OCI-LY7 (cell line): Measurements from ENCODE around the gene TPCN2. TPM values are rescaled to one million over a fixed set of nuclear protein-coding genes. Genes with fewer than 3 reads are reported as not detected.

Experiments used
- BruUV-seq: library from RNA; stranded (reverse); fragments of 400-500 nt; replicated peaks from 2 replicates; lab custom pipeline; 2021; lab: Mats Ljungman, UMichigan
- CTCF ChIA-PET: fragments of 300-600 bp; sonication (Branson Sonifier 250); formaldehyde crosslinking; loops from one replicate; lab custom pipeline; 2022; ENCODE audit warnings: antibody characterized with exemption; ENCODE audit not compliant: unreplicated experiment; lab: Charles Lee
- POLR2A ChIA-PET: fragments of 300-600 bp; sonication (Branson Sonifier 250); formaldehyde crosslinking; loops from one replicate; lab custom pipeline; 2022; ENCODE audit warnings: antibody characterized with exemption; lab: Charles Lee
- DNase-seq: peaks from one replicate; pipeline ENCODE4 v3.0.0-alpha.2; 2015; ENCODE audit warnings: low spot score
- H2AFZ ChIP-seq: fragments of 200-600 bp; sonication (generic), shearing (Covaris generic); 2 replicates; pipeline ENCODE4 v1.6.1; 2014; ENCODE audit warnings: mild to moderate bottlenecking, antibody characterized with exemption, low read length, moderate library complexity
- H3K27ac ChIP-seq: fragments of 200-600 bp; sonication (generic); 2 replicates; pipeline ENCODE4 v1.5.1; 2014; ENCODE audit warnings: mixed run types, low read depth, mild to moderate bottlenecking, moderate library complexity, low read length, inconsistent platforms; ENCODE audit not compliant: poor library complexity, severe bottlenecking
- H3K36me3 ChIP-seq: fragments of 200-600 bp; sonication (generic); 2 replicates; pipeline ENCODE4 v1.6.1; 2014; ENCODE audit warnings: mild to moderate bottlenecking, antibody characterized with exemption, low read length, moderate library complexity, mixed read lengths; ENCODE audit not compliant: insufficient read depth
- H3K4me1 ChIP-seq: fragments of 200-600 bp; sonication (generic); 2 replicates; pipeline ENCODE4 v1.5.1; 2014; ENCODE audit warnings: mild to moderate bottlenecking, low read length; ENCODE audit not compliant: insufficient read depth, poor library complexity, severe bottlenecking
- H3K4me2 ChIP-seq: fragments of 200-600 bp; sonication (generic); 2 replicates; pipeline ENCODE4 v1.6.1; 2014; ENCODE audit warnings: mild to moderate bottlenecking, low read length
- H3K4me3 ChIP-seq: fragments of 200-600 bp; sonication (generic); 2 replicates; pipeline ENCODE4 v1.5.1; 2014; ENCODE audit warnings: mild to moderate bottlenecking, low read depth, low read length; ENCODE audit not compliant: poor library complexity, severe bottlenecking
- H3K79me2 ChIP-seq: fragments of 200-600 bp; sonication (generic); 2 replicates; pipeline ENCODE4 v1.6.1; 2016; ENCODE audit warnings: low read depth, mild to moderate bottlenecking, low read length, moderate library complexity, mixed read lengths; ENCODE audit not compliant: insufficient read depth
- H3K9me2 ChIP-seq: fragments of 200-600 bp; sonication (generic); 2 replicates; pipeline ENCODE4 v1.6.1; 2016; ENCODE audit warnings: mild to moderate bottlenecking, low read length, mixed read lengths; ENCODE audit not compliant: insufficient read depth
- H3K9me3 ChIP-seq: fragments of 200-600 bp; sonication (generic); 2 replicates; pipeline ENCODE4 v1.6.1; 2014; ENCODE audit warnings: mild to moderate bottlenecking, mixed run types, low read length, mixed read lengths
- H4K20me1 ChIP-seq: fragments of 200-600 bp; sonication (generic); 2 replicates; pipeline ENCODE4 v1.6.1; 2014; ENCODE audit warnings: mild to moderate bottlenecking, antibody characterized with exemption, low read length, moderate library complexity, mixed read lengths; ENCODE audit not compliant: insufficient read depth
- EZH2phosphoT487 ChIP-seq: fragments of 200-600 bp; sonication (generic); IDR thresholded peaks from 2 replicates; pipeline ENCODE4 v1.6.1; 2018; ENCODE audit warnings: low read depth, borderline replicate concordance, mild to moderate bottlenecking, mixed run types, antibody characterized with exemption, low read length, moderate library complexity, mixed read lengths
- intact Hi-C: fragments of 100-400 bp; cut with micrococcal nuclease; formaldehyde crosslinking; loops from one replicate; pipeline ENCODE4 v1.10.0; 2022; ENCODE audit not compliant: unreplicated experiment
- total RNA-seq, 2 experiments: library from RNA; depleted of rRNA in 1 of 2; stranded (reverse); fragments of >200 nt in 1 of 2; shearing (Covaris generic) in 1 of 2; gene quantifications; 2 replicates each; pipeline ENCODE4 v1.2.3, GENCODE V29; 2014 to 2022
- TF ChIP-seq, protein P1 (sequence below): fragments of 200-600 bp; sonication (generic); conservative IDR thresholded peaks from 2 replicates; pipeline ENCODE4 v1.5.1; 2014; ENCODE audit warnings: mild to moderate bottlenecking, antibody characterized with exemption, low read length, moderate library complexity, mixed read lengths

TPCN2 gene
- total RNA-seq, 2 experiments from 2014 or later = 21.5 to 65.2 TPM

DNA sequence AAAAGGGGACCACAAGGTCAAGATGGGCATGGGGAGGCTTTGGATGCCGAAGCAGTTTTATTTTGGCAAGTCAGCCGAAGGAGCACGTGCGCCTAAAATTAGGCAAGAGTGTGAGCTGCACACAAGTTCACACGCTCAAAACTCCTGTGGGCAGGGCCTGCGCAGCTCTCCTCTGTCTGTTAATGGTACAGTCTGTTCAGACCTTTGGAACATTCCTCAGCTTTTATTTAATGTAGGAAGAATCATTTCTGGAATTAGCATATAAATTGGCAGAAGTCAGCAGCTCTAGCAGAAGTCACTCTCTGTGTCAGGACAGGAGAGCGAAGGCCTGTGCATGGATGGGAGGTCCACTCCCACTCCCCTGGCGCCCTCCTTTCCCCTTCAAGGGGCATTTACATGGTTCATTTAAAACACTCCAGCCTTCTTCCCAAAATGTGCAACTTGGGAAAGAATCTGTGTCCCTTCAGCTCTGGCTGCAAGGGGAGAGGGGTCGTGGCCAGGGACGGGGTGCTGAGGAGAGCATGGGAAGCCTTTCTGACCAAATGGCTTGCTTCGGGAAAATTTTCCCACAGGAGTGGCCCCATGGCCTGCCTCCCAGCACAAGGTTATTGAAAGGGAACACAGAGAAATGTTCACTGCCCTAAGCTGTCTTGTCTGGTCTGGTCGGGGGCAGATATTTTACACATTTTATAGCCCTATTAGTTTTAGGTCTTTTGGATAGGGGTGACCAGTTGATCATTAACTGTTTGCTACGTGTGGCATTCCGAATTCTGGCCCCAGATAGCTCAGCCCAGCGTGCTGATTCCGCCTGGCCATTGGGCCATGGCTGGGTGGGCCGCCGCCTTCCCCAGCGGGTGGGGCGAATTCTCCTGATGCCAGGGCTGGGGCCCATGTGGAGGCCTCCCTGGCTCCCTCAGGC is 63.2 kb downstream of the TPCN2 start:
- no peak overlapping the region for H2AFZ ChIP-seq
- H3K4me2 ChIP-seq = no peak overlapping the region
- TF ChIP-seq EZH2phosphoT487 = no peak
- TF ChIP-seq, protein P1, sequence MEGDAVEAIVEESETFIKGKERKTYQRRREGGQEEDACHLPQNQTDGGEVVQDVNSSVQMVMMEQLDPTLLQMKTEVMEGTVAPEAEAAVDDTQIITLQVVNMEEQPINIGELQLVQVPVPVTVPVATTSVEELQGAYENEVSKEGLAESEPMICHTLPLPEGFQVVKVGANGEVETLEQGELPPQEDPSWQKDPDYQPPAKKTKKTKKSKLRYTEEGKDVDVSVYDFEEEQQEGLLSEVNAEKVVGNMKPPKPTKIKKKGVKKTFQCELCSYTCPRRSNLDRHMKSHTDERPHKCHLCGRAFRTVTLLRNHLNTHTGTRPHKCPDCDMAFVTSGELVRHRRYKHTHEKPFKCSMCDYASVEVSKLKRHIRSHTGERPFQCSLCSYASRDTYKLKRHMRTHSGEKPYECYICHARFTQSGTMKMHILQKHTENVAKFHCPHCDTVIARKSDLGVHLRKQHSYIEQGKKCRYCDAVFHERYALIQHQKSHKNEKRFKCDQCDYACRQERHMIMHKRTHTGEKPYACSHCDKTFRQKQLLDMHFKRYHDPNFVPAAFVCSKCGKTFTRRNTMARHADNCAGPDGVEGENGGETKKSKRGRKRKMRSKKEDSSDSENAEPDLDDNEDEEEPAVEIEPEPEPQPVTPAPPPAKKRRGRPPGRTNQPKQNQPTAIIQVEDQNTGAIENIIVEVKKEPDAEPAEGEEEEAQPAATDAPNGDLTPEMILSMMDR = no peak
- H3K79me2 ChIP-seq = no peaks in the 10 kb centered on the region
- no peaks in the 10 kb centered on the region for H4K20me1 ChIP-seq
- H3K9me3 ChIP-seq = no peaks in the 10 kb centered on the region
- H3K36me3 ChIP-seq = no peaks in the 10 kb centered on the region
- H3K27ac ChIP-seq = no peak overlapping the region
- CTCF ChIA-PET = no interaction called here
- no peaks in the 10 kb centered on the region for H3K9me2 ChIP-seq
- intact Hi-C loops = no loop called here
- no TSS peak for BruUV-seq
- POLR2A ChIA-PET = no interaction called here
- H3K4me3 ChIP-seq = no peak overlapping the region
- no peak for DNase-seq
- no peaks in the 10 kb centered on the region for H3K4me1 ChIP-seq

DNA sequence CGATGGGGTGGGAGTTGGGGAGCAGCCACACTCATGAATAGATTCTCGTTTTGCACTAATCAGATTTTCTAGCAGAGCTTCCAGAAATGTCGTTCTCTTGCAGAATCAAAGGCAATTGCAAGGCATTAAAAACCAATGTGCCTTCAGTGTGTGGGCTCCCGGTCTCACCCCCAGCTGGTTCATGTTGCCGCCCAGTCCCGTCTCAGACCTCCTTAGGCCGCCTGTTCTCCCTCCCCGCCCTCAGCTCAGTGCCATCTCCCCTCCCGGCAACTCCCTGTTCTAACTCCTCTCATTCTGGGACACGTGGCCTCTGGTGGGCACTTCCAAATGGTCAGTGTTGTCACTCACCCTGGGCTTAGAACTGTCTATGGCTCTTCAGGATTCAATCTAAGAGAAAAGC is 64.5 kb downstream of the TPCN2 start:
- no peaks in the 10 kb centered on the region for H4K20me1 ChIP-seq
- H3K4me3 ChIP-seq = no peak overlapping the region
- no peaks in the 10 kb centered on the region for H3K9me3 ChIP-seq
- intact Hi-C loops = no loop called here
- no peaks in the 10 kb centered on the region for H3K36me3 ChIP-seq
- H3K4me1 ChIP-seq = no peaks in the 10 kb centered on the region
- H3K27ac ChIP-seq = no peak overlapping the region
- no peak overlapping the region for H2AFZ ChIP-seq
- no peak overlapping the region for H3K4me2 ChIP-seq
- DNase-seq = no peak
- no peaks in the 10 kb centered on the region for H3K79me2 ChIP-seq
- CTCF ChIA-PET = no interaction called here
- POLR2A ChIA-PET = no interaction called here
- no peak for TF ChIP-seq EZH2phosphoT487
- TF ChIP-seq, protein P1 = no peak
- no TSS peak for BruUV-seq
- no peaks in the 10 kb centered on the region for H3K9me2 ChIP-seq

DNA sequence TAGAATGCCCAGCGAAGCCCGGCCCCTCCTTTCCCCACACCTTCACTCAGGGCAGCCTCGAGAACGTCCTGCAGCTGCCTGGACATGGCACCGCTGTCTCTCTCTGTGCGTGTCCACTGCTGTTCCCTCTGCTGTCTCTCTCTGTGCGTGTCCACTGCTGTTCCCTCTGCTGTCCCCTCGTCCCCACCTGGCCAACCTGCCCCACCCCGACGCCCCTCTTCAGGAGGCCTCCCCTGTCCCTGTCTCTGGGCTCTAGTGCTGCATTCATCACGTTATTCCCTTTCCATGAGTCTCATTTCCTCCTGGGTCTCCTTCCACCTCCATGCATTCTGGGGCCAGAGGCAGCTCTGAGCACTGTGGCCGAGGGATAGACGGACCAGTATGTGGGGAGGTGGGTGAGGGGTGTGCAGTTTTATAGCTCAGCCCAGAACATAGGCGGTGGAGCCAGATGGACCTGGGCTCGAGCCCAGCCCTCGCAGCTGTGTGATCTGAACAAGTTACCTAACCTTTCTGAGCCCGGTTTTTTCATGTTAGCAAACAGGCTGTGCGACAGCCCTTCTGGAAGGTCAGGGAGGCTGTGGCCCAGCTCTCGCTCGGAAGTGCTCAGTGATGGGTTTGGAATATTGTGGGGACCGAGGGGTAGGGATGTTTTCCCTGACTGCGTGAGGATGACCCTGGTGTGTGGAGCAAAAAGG is 65.1 kb downstream of the TPCN2 start:
- H3K4me1 ChIP-seq = no peaks in the 10 kb centered on the region
- H3K4me2 ChIP-seq = no peak overlapping the region
- H3K36me3 ChIP-seq = no peaks in the 10 kb centered on the region
- no peaks in the 10 kb centered on the region for H4K20me1 ChIP-seq
- no peaks in the 10 kb centered on the region for H3K9me3 ChIP-seq
- H3K4me3 ChIP-seq = no peak overlapping the region
- ChIA-PET CTCF (no interaction called here), POLR2A (no interaction called here)
- no peak for TF ChIP-seq EZH2phosphoT487
- TF ChIP-seq, protein P1 = no peak
- H3K27ac ChIP-seq = no peak overlapping the region
- no peak overlapping the region for H2AFZ ChIP-seq
- DNase-seq = no peak
- no TSS peak for BruUV-seq
- H3K9me2 ChIP-seq = no peaks in the 10 kb centered on the region
- intact Hi-C loops = no loop called here
- H3K79me2 ChIP-seq = no peaks in the 10 kb centered on the region
